ENCODE data around the gene MSI2.

DNA sequence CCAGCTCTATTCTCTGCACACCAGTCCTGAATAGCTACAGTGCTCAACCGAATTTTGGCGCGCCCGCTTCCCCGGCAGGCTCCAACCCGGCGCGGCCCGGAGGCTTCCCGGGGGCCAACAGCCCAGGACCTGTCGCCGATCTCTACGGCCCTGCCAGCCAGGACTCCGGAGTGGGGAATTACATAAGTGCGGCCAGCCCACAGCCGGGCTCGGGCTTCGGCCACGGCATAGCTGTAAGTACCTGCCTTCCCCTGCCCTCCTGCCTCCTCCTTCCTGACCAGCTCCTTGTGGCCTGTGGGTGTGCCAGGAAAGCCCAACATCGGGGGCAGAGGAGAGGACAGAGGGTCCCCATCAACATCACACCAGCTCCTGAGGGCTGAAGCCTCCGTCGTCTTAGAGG is 418.6 kb downstream of the MSI2 start:
- TF ChIP-seq, protein P1, sequence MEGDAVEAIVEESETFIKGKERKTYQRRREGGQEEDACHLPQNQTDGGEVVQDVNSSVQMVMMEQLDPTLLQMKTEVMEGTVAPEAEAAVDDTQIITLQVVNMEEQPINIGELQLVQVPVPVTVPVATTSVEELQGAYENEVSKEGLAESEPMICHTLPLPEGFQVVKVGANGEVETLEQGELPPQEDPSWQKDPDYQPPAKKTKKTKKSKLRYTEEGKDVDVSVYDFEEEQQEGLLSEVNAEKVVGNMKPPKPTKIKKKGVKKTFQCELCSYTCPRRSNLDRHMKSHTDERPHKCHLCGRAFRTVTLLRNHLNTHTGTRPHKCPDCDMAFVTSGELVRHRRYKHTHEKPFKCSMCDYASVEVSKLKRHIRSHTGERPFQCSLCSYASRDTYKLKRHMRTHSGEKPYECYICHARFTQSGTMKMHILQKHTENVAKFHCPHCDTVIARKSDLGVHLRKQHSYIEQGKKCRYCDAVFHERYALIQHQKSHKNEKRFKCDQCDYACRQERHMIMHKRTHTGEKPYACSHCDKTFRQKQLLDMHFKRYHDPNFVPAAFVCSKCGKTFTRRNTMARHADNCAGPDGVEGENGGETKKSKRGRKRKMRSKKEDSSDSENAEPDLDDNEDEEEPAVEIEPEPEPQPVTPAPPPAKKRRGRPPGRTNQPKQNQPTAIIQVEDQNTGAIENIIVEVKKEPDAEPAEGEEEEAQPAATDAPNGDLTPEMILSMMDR (IDR thresholded peaks at IDR 0.05; ENCODE audit: extremely low read depth in 1 of 2, insufficient read depth in 1 of 2, low read depth in 1 of 2, low read length in 2 of 2) = no peak
- TF ChIP-seq EZH2 (IDR thresholded peaks at IDR 0.05; ENCODE audit: borderline replicate concordance, low read depth, low read length, severe bottlenecking) (no peak), POLR2AphosphoS5 (IDR thresholded peaks at IDR 0.05; ENCODE audit: insufficient read depth, low read depth, low read length) (no peak)
- TF ChIP-seq, protein P2, sequence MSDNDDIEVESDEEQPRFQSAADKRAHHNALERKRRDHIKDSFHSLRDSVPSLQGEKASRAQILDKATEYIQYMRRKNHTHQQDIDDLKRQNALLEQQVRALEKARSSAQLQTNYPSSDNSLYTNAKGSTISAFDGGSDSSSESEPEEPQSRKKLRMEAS (IDR thresholded peaks at IDR 0.05; ENCODE audit: insufficient read depth, insufficient read length) = no peak

Measured in endothelial cell of umbilical vein (primary cell).